IPS-18a (cell line): ENCODE results near the gene LIN9.
"Not testable (repeated sequence)": the region's sequence is repeated elsewhere in the genome, so short reads cannot be mapped to it uniquely, and the experiment has no call there.

Experiments
- H3K27ac ChIP-seq: one replicate; pipeline ENCODE4 v1.5.1; 2013; ENCODE audit warnings: low read length
- H3K27me3 ChIP-seq: one replicate; pipeline ENCODE4 v1.6.1; 2013; ENCODE audit warnings: mild to moderate bottlenecking, low read length; ENCODE audit not compliant: control insufficient read depth, insufficient read depth
- H3K36me3 ChIP-seq: one replicate; pipeline ENCODE4 v1.6.1; 2013; ENCODE audit warnings: low read depth, low read length; ENCODE audit not compliant: control insufficient read depth
- H3K4me1 ChIP-seq: one replicate; pipeline ENCODE4 v1.6.1; 2013; ENCODE audit warnings: low read depth, low read length; ENCODE audit not compliant: control insufficient read depth
- H3K4me3 ChIP-seq: one replicate; pipeline ENCODE4 v1.5.1; 2013; ENCODE audit warnings: low read length
- H3K9ac ChIP-seq: one replicate; pipeline ENCODE4 v1.6.1; 2013; ENCODE audit warnings: mild to moderate bottlenecking, low read length, moderate library complexity
- H3K9me3 ChIP-seq: one replicate; pipeline ENCODE4 v1.6.1; 2013; ENCODE audit warnings: low read depth, low read length; ENCODE audit not compliant: control insufficient read depth

Gene LIN9

GRCh38 chr1:226209307-226210059, 99.5 kb downstream of the LIN9 start:
- Histone ChIP-seq H3K36me3 (no peaks in the 10 kb centered on the region), H3K27ac (no peak overlapping the region), H3K9ac (no peak overlapping the region), H3K4me1 (peaks cover 25% of the 10 kb centered on the region), H3K27me3 (peaks cover 8% of the 10 kb centered on the region), H3K4me3 (no peak overlapping the region), H3K9me3 (no peaks in the 10 kb centered on the region)

- Histone ChIP-seq H3K9me3 (no peaks in the 10 kb centered on the region), H3K4me1 (peaks cover 22% of the 10 kb centered on the region), H3K27ac (no peak overlapping the region), H3K36me3 (no peaks in the 10 kb centered on the region), H3K27me3 (peaks cover 8% of the 10 kb centered on the region), H3K9ac (no peak overlapping the region), H3K4me3 (no peak overlapping the region)
These were observed 101.9 kb downstream of the LIN9 start for GRCh38 chr1:226207048-226207447.

- Histone ChIP-seq H3K9ac (no peak overlapping the region), H3K4me3 (no peak overlapping the region), H3K36me3 (no peaks in the 10 kb centered on the region), H3K27me3 (no peaks in the 10 kb centered on the region), H3K27ac (no peak overlapping the region), H3K4me1 (peaks cover 3% of the 10 kb centered on the region), H3K9me3 (no peaks in the 10 kb centered on the region)
These were observed 104.8 kb downstream of the LIN9 start for GRCh38 chr1:226204198-226204597.

GRCh38 chr1:226203655-226204054, 105.3 kb downstream of the LIN9 start:
- Histone ChIP-seq H3K27me3 (no peaks in the 10 kb centered on the region), H3K36me3 (no peaks in the 10 kb centered on the region), H3K27ac (no peak overlapping the region), H3K9ac (no peak overlapping the region), H3K4me1 (peaks cover 3% of the 10 kb centered on the region), H3K4me3 (no peak overlapping the region), H3K9me3 (no peaks in the 10 kb centered on the region)

- Histone ChIP-seq H3K9me3 (no peaks in the 10 kb centered on the region), H3K9ac (no peak overlapping the region), H3K36me3 (no peaks in the 10 kb centered on the region), H3K27ac (no peak overlapping the region), H3K4me3 (no peak overlapping the region), H3K27me3 (no peaks in the 10 kb centered on the region), H3K4me1 (peaks cover 3% of the 10 kb centered on the region)
These were observed 105.7 kb downstream of the LIN9 start for GRCh38 chr1:226203240-226203639.

- not testable (repeated sequence) for H3K27me3 ChIP-seq, H3K9me3 ChIP-seq, H3K4me3 ChIP-seq, H3K9ac ChIP-seq, H3K4me1 ChIP-seq, H3K36me3 ChIP-seq, H3K27ac ChIP-seq
These were observed 106.3 kb downstream of the LIN9 start for GRCh38 chr1:226202666-226203065.

- H3K27ac ChIP-seq = no peak overlapping the region
- H3K36me3 ChIP-seq = no peaks in the 10 kb centered on the region
- peaks cover 3% of the 10 kb centered on the region for H3K4me1 ChIP-seq
- H3K4me3 ChIP-seq = no peak overlapping the region
- H3K9ac ChIP-seq = no peak overlapping the region
- no peaks in the 10 kb centered on the region for H3K27me3 ChIP-seq
- H3K9me3 ChIP-seq = no peaks in the 10 kb centered on the region
These were observed 106.7 kb downstream of the LIN9 start for GRCh38 chr1:226202246-226202645.

- no peak overlapping the region for H3K27ac ChIP-seq
- H3K9ac ChIP-seq = no peak overlapping the region
- H3K9me3 ChIP-seq = no peaks in the 10 kb centered on the region
- no peaks in the 10 kb centered on the region for H3K36me3 ChIP-seq
- no peaks in the 10 kb centered on the region for H3K27me3 ChIP-seq
- H3K4me1 ChIP-seq = peaks cover 3% of the 10 kb centered on the region
- no peak overlapping the region for H3K4me3 ChIP-seq
These were observed 107.9 kb downstream of the LIN9 start for GRCh38 chr1:226201029-226201593.

- Histone ChIP-seq H3K4me3 (no peak overlapping the region), H3K27ac (no peak overlapping the region), H3K9me3 (no peaks in the 10 kb centered on the region), H3K4me1 (peaks cover 3% of the 10 kb centered on the region), H3K9ac (no peak overlapping the region), H3K36me3 (no peaks in the 10 kb centered on the region), H3K27me3 (no peaks in the 10 kb centered on the region)
These were observed 109.0 kb downstream of the LIN9 start for GRCh38 chr1:226199971-226200370.

- no peaks in the 10 kb centered on the region for H3K36me3 ChIP-seq
- no peak overlapping the region for H3K27ac ChIP-seq
- no peaks in the 10 kb centered on the region for H3K27me3 ChIP-seq
- H3K4me1 ChIP-seq = no peaks in the 10 kb centered on the region
- no peaks in the 10 kb centered on the region for H3K9me3 ChIP-seq
- no peak overlapping the region for H3K4me3 ChIP-seq
- H3K9ac ChIP-seq = no peak overlapping the region
These were observed 113.8 kb downstream of the LIN9 start for GRCh38 chr1:226195144-226195543.

- no peak overlapping the region for H3K27ac ChIP-seq
- H3K9ac ChIP-seq = peak overlapping the region; percentile 69
- no peaks in the 10 kb centered on the region for H3K27me3 ChIP-seq
- peaks cover 4% of the 10 kb centered on the region for H3K4me1 ChIP-seq
- no peaks in the 10 kb centered on the region for H3K9me3 ChIP-seq
- H3K36me3 ChIP-seq = peaks cover 4% of the 10 kb centered on the region
- peak overlapping the region; percentile 90 for H3K4me3 ChIP-seq
These were observed 121.6 kb downstream of the LIN9 start for GRCh38 chr1:226187380-226187779.

GRCh38 chr1:226187019-226187322, 122.0 kb downstream of the LIN9 start:
- Histone ChIP-seq H3K9me3 (no peaks in the 10 kb centered on the region), H3K4me3 (peak overlapping the region; percentile 90), H3K9ac (peak overlapping the region; percentile 69), H3K27ac (peak overlapping the region; percentile 35), H3K4me1 (peaks cover 4% of the 10 kb centered on the region), H3K27me3 (no peaks in the 10 kb centered on the region), H3K36me3 (peaks cover 4% of the 10 kb centered on the region)
